ENCODE results near the gene CMTM8.

Gene CMTM8

DNA sequence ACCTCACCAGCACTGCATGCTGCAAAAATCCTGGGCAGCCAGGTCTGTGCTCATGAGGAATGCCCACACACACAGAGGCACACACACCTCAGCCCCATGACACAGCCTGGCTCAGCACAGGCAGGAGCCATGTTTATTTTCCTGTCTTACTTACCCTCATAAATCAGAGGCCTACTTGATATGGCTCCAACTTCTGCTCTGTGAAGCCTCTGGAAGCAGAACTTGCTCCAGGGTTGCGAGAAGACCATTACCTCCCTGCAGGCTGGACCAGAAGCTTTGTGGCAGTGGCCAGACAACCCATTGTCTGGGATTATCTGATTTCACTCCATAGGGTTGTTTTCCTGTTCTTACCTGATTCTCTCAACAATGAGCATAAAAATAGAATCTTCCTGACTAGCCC is 43.8 kb upstream of the CMTM8 start:
- Histone ChIP-seq H3K9ac (ENCODE audit: low read length) (no peak overlapping the region), H3K4me1 (ENCODE audit: low read length) (peaks cover 9% of the 10 kb centered on the region), H3K4me3 (ENCODE audit: low read length) (no peak overlapping the region), H3K36me3 (replicated peaks; ENCODE audit: low read depth, low read length) (no peaks in the 10 kb centered on the region), H3K79me2 (ENCODE audit: low read length) (no peaks in the 10 kb centered on the region), H3K9me3 (ENCODE audit: insufficient read depth, low read length) (no peaks in the 10 kb centered on the region), H2AFZ (ENCODE audit: low read depth, low read length) (0 out of 2 replicates have a peak overlapping the region, but pooled peaks have one; percentile 5), H3K4me2 (ENCODE audit: low read length) (no peak overlapping the region), H3K27me3 (ENCODE audit: low read depth, low read length) (peaks cover 3% of the 10 kb centered on the region; the same call in 1 of the 2 replicates), H4K20me1 (ENCODE audit: insufficient read depth, low read length) (no peaks in the 10 kb centered on the region), H3K27ac (ENCODE audit: low read length) (no peak overlapping the region)
- TF ChIP-seq, protein P1, sequence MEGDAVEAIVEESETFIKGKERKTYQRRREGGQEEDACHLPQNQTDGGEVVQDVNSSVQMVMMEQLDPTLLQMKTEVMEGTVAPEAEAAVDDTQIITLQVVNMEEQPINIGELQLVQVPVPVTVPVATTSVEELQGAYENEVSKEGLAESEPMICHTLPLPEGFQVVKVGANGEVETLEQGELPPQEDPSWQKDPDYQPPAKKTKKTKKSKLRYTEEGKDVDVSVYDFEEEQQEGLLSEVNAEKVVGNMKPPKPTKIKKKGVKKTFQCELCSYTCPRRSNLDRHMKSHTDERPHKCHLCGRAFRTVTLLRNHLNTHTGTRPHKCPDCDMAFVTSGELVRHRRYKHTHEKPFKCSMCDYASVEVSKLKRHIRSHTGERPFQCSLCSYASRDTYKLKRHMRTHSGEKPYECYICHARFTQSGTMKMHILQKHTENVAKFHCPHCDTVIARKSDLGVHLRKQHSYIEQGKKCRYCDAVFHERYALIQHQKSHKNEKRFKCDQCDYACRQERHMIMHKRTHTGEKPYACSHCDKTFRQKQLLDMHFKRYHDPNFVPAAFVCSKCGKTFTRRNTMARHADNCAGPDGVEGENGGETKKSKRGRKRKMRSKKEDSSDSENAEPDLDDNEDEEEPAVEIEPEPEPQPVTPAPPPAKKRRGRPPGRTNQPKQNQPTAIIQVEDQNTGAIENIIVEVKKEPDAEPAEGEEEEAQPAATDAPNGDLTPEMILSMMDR (IDR thresholded peaks at IDR 0.05; ENCODE audit: low read depth, low read length), result no peak
- no peak for TF ChIP-seq EZH2phosphoT487 (IDR thresholded peaks at IDR 0.05; ENCODE audit: low read depth)

DNA sequence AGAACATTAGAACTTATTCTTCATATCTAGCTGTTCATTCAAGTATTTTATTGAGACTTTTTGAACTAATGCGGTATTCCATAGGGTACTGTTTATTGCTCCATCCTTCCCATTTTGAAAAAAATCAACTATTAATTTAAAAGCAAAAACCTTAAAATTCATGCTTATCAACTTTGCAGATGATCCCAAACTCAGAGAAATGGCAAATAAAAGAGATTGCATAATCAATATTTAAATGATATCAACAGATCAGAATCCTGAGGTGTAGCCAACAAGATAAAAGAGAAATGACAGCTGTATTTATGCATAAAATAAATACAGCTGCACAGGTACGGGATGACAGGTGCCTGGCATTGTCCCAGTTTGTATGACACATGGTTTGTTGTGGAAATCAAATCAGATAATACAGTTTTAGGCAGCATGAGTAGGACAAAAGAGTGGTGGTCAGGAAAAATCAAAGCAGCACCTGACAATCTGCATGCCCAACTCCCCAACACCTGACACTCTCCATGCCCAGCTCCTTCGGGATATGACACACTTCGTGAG is 42.4 kb upstream of the CMTM8 start:
- TF ChIP-seq, protein P1 (IDR thresholded peaks at IDR 0.05; ENCODE audit: low read depth, low read length), result no peak
- no peak for TF ChIP-seq EZH2phosphoT487 (IDR thresholded peaks at IDR 0.05; ENCODE audit: low read depth)
- H3K4me1 ChIP-seq (ENCODE audit: low read length), result peaks cover 9% of the 10 kb centered on the region
- no peaks in the 10 kb centered on the region for H3K9me3 ChIP-seq (ENCODE audit: insufficient read depth, low read length)
- no peaks in the 10 kb centered on the region for H3K36me3 ChIP-seq (replicated peaks; ENCODE audit: low read depth, low read length)
- no peak overlapping the region for H2AFZ ChIP-seq (ENCODE audit: low read depth, low read length)
- no peak overlapping the region for H3K27ac ChIP-seq (ENCODE audit: low read length)
- H4K20me1 ChIP-seq (ENCODE audit: insufficient read depth, low read length), result no peaks in the 10 kb centered on the region
- H3K9ac ChIP-seq (ENCODE audit: low read length), result no peak overlapping the region
- H3K4me3 ChIP-seq (ENCODE audit: low read length), result no peak overlapping the region
- H3K79me2 ChIP-seq (ENCODE audit: low read length), result no peaks in the 10 kb centered on the region
- no peak overlapping the region for H3K4me2 ChIP-seq (ENCODE audit: low read length)
- H3K27me3 ChIP-seq (ENCODE audit: low read depth, low read length), result peaks cover 12% of the 10 kb centered on the region; the same call in 1 of the 2 replicates

DNA sequence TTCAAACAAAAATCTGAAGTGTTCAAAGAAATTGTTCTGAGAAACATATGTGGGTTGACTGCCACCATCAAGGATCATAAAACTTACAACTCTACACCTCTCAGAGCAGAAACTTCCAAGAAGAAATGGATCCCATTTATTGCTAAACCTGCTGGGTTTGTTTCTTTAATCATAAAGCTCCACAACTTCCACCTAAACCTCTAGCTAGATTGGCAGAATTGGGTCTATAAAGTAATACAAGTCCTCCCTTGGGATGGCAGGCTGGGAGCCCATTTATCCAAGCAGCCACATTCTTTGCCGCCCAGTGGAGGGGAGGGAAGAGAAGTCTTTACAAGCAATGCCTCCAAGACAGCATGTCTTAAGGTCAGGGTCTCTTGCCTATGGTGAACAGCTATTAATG is 40.5 kb upstream of the CMTM8 start:
- Histone ChIP-seq H3K9ac (ENCODE audit: low read length) (no peak overlapping the region), H3K4me2 (ENCODE audit: low read length) (no peak overlapping the region), H3K27ac (ENCODE audit: low read length) (no peak overlapping the region), H3K79me2 (ENCODE audit: low read length) (no peaks in the 10 kb centered on the region), H2AFZ (ENCODE audit: low read depth, low read length) (no peak overlapping the region), H3K27me3 (ENCODE audit: low read depth, low read length) (peaks cover 12% of the 10 kb centered on the region; the same call in 1 of the 2 replicates), H3K9me3 (ENCODE audit: insufficient read depth, low read length) (no peaks in the 10 kb centered on the region), H3K4me1 (ENCODE audit: low read length) (peaks cover 9% of the 10 kb centered on the region), H3K36me3 (replicated peaks; ENCODE audit: low read depth, low read length) (no peaks in the 10 kb centered on the region), H4K20me1 (ENCODE audit: insufficient read depth, low read length) (no peaks in the 10 kb centered on the region), H3K4me3 (ENCODE audit: low read length) (no peak overlapping the region)
- TF ChIP-seq, protein P1 (IDR thresholded peaks at IDR 0.05; ENCODE audit: low read depth, low read length), result no peak
- no peak for TF ChIP-seq EZH2phosphoT487 (IDR thresholded peaks at IDR 0.05; ENCODE audit: low read depth)

GRCh38 chr3:32198714-32199113 is 39.8 kb upstream of the CMTM8 start:
- Histone ChIP-seq H3K27me3 (ENCODE audit: low read depth, low read length) (peaks cover 15% of the 10 kb centered on the region; the same call in 1 of the 2 replicates), H3K9me3 (ENCODE audit: insufficient read depth, low read length) (no peaks in the 10 kb centered on the region), H3K9ac (ENCODE audit: low read length) (no peak overlapping the region), H4K20me1 (ENCODE audit: insufficient read depth, low read length) (no peaks in the 10 kb centered on the region), H3K36me3 (replicated peaks; ENCODE audit: low read depth, low read length) (no peaks in the 10 kb centered on the region), H2AFZ (ENCODE audit: low read depth, low read length) (no peak overlapping the region; the same call in 1 of the 2 replicates), H3K4me3 (ENCODE audit: low read length) (no peak overlapping the region), H3K4me2 (ENCODE audit: low read length) (no peak overlapping the region), H3K79me2 (ENCODE audit: low read length) (no peaks in the 10 kb centered on the region), H3K27ac (ENCODE audit: low read length) (no peak overlapping the region), H3K4me1 (ENCODE audit: low read length) (peaks cover 9% of the 10 kb centered on the region)
- TF ChIP-seq, protein P1 (IDR thresholded peaks at IDR 0.05; ENCODE audit: low read depth, low read length), result no peak
- TF ChIP-seq EZH2phosphoT487 (IDR thresholded peaks at IDR 0.05; ENCODE audit: low read depth), result no peak

All from OCI-LY3 (cell line).